ENCODE measurements around the gene UTP3. TPM values are rescaled to one million over a fixed set of nuclear protein-coding genes. Genes with fewer than 3 reads are reported as not detected.
"Not testable (repeated sequence)": the region's sequence is repeated elsewhere in the genome, so short reads cannot be mapped to it uniquely, and the experiment has no call there.

Gene UTP3
- polyA plus RNA-seq, 6 donors from 2014 or later, result 2.3 to 18.2 (median 13.6) TPM

- Mint-ChIP-seq H3K4me1 (peaks cover 35 to 53% (median 43%) of the 10 kb centered on the region in 3 donors), H3K36me3 (no peaks in the 10 kb centered on the region), H3K27me3 (no peaks in the 10 kb centered on the region), H3K9me3 (no peaks in the 10 kb centered on the region), H3K27ac (peak overlapping the region; percentile 80 to 100 (median 92)), H3K4me3 (peak overlapping the region; percentile 16 to 83 (median 52))
- DNase-seq (peak; percentile 53), ATAC-seq (ENCODE audit: low read depth in 2 of 2) (peak; percentile 92 to 93)
Observed at GRCh38 chr4:70713453-70714078, 25.2 kb downstream of the UTP3 start.

GRCh38 chr4:70714079-70714887 is 26.0 kb downstream of the UTP3 start:
- peak overlapping the region; percentile 63 to 100 (median 92) for H3K27ac Mint-ChIP-seq
- H3K36me3 Mint-ChIP-seq, result no peaks in the 10 kb centered on the region
- ATAC-seq (ENCODE audit: low read depth in 2 of 2) (no peak), DNase-seq (no peak)
- no peaks in the 10 kb centered on the region for H3K9me3 Mint-ChIP-seq
- peak overlapping the region in 5 of 8 donors; percentile 16 to 48 (median 31) for H3K4me3 Mint-ChIP-seq
- peaks cover 34 to 47% (median 43%) of the 10 kb centered on the region in 3 donors for H3K4me1 Mint-ChIP-seq
- H3K27me3 Mint-ChIP-seq, result no peaks in the 10 kb centered on the region

- Mint-ChIP-seq H3K9me3 (no peaks in the 10 kb centered on the region), H3K27ac (peak overlapping the region in 5 of 6 donors; percentile 39 to 82 (median 78)), H3K4me1 (peaks cover 31 to 45% (median 43%) of the 10 kb centered on the region in 3 donors), H3K36me3 (no peaks in the 10 kb centered on the region), H3K27me3 (no peaks in the 10 kb centered on the region), H3K4me3 (peak overlapping the region in 4 of 8 donors; percentile 7 to 40 (median 26))
- no peak for DNase-seq
- no peak for ATAC-seq (ENCODE audit: low read depth in 2 of 2)
Observed at GRCh38 chr4:70715097-70715496, 26.8 kb downstream of the UTP3 start.

- no peaks in the 10 kb centered on the region for H3K36me3 Mint-ChIP-seq
- ATAC-seq (ENCODE audit: low read depth in 2 of 2) (no peak), DNase-seq (no peak)
- peaks cover 16 to 22% (median 22%) of the 10 kb centered on the region in 3 donors for H3K4me1 Mint-ChIP-seq
- H3K9me3 Mint-ChIP-seq, result no peaks in the 10 kb centered on the region
- H3K27me3 Mint-ChIP-seq, result no peaks in the 10 kb centered on the region
- peak overlapping the region in 3 of 6 donors; percentile 17 to 66 (median 56) for H3K27ac Mint-ChIP-seq
- H3K4me3 Mint-ChIP-seq, result peak overlapping the region in 1 of 8 donors; percentile 12
Observed at GRCh38 chr4:70718811-70719604, 30.7 kb downstream of the UTP3 start.

- peak within 1 kb of the TSS in 1 of 6 donors; percentile 62 for H3K27ac Mint-ChIP-seq
- no peaks in the 10 kb centered on the region for H3K9me3 Mint-ChIP-seq
- H3K4me3 Mint-ChIP-seq, result no peak within 1 kb of the TSS
- no peak for ATAC-seq (ENCODE audit: low read depth in 2 of 2)
- H3K27me3 Mint-ChIP-seq, result no peaks in the 10 kb centered on the region
- no peaks in the 10 kb centered on the region for H3K36me3 Mint-ChIP-seq
- H3K4me1 Mint-ChIP-seq, result peaks cover 2 to 9% (median 6%) of the 10 kb centered on the region in 3 donors
- no peak for DNase-seq
Observed at GRCh38 chr4:70721747-70722146, 33.4 kb downstream of the UTP3 start, which contains the start of gene RUFY3. TSS of gene RUFY3 (plus strand) at chr4:70721964. CDS start at chr4:70722574, 610 bp downstream.

- Mint-ChIP-seq H3K9me3 (no peaks in the 10 kb centered on the region), H3K4me3 (no peak overlapping the region)
Observed at GRCh38 chr4:70722199-70722791, 34.0 kb downstream of the UTP3 start.

GRCh38 chr4:70724463-70724862 is 36.1 kb downstream of the UTP3 start:
- no peak overlapping the region for H3K27ac Mint-ChIP-seq

More at GRCh38 chr4:70722199-70722791, 34.0 kb downstream of the UTP3 start:
- H3K27ac Mint-ChIP-seq, result peak overlapping the region in 1 of 6 donors; percentile 62
- H3K36me3 Mint-ChIP-seq, result no peaks in the 10 kb centered on the region
- ATAC-seq (ENCODE audit: low read depth in 2 of 2), result no peak
- H3K27me3 Mint-ChIP-seq, result no peaks in the 10 kb centered on the region
- H3K4me1 Mint-ChIP-seq, result peaks cover 2 to 7% (median 3%) of the 10 kb centered on the region in 3 donors
- no peak for DNase-seq

GRCh38 chr4:70725633-70726032 is 37.3 kb downstream of the UTP3 start:
- H3K4me1 Mint-ChIP-seq, result peaks cover 0 to 5% (median 0%) of the 10 kb centered on the region in 3 donors
- H3K9me3 Mint-ChIP-seq, result no peaks in the 10 kb centered on the region
- no peaks in the 10 kb centered on the region for H3K36me3 Mint-ChIP-seq
- ATAC-seq (ENCODE audit: low read depth in 2 of 2) (no peak), DNase-seq (no peak)
- H3K27ac Mint-ChIP-seq, result peak overlapping the region in 2 of 6 donors; percentile 17 to 49
- H3K27me3 Mint-ChIP-seq, result no peaks in the 10 kb centered on the region
- no peak overlapping the region for H3K4me3 Mint-ChIP-seq

More at GRCh38 chr4:70724463-70724862, 36.1 kb downstream of the UTP3 start:
- Mint-ChIP-seq H3K27me3 (no peaks in the 10 kb centered on the region), H3K4me3 (no peak overlapping the region), H3K9me3 (no peaks in the 10 kb centered on the region), H3K36me3 (no peaks in the 10 kb centered on the region), H3K4me1 (peaks cover 0 to 5% (median 4%) of the 10 kb centered on the region in 3 donors)
- DNase-seq, result no peak
- no peak for ATAC-seq (ENCODE audit: low read depth in 2 of 2)

- not testable (repeated sequence) for H3K27ac Mint-ChIP-seq
Observed at GRCh38 chr4:70726515-70726914, 38.2 kb downstream of the UTP3 start.

GRCh38 chr4:70728091-70728490 is 39.8 kb downstream of the UTP3 start:
- ATAC-seq (ENCODE audit: low read depth in 2 of 2), result no peak
- no peak overlapping the region for H3K4me3 Mint-ChIP-seq

More at GRCh38 chr4:70726515-70726914, 38.2 kb downstream of the UTP3 start:
- not testable (repeated sequence) for H3K36me3 Mint-ChIP-seq; H3K27me3 Mint-ChIP-seq; H3K9me3 Mint-ChIP-seq; H3K4me1 Mint-ChIP-seq; ATAC-seq (ENCODE audit: low read depth in 2 of 2); DNase-seq; H3K4me3 Mint-ChIP-seq

GRCh38 chr4:70732878-70733277 is 44.5 kb downstream of the UTP3 start:
- Mint-ChIP-seq H3K27ac (peak overlapping the region in 5 of 6 donors; percentile 44 to 96 (median 79)), H3K4me1 (peaks cover 29 to 45% (median 41%) of the 10 kb centered on the region in 3 donors), H3K4me3 (peak overlapping the region in 2 of 8 donors; percentile 33 to 60)
- H3K27me3 Mint-ChIP-seq; ATAC-seq (ENCODE audit: low read depth in 2 of 2); H3K36me3 Mint-ChIP-seq; DNase-seq; H3K9me3 Mint-ChIP-seq: not testable (repeated sequence)

More at GRCh38 chr4:70728091-70728490, 39.8 kb downstream of the UTP3 start:
- peak overlapping the region in 1 of 6 donors; percentile 90 for H3K27ac Mint-ChIP-seq
- no peaks in the 10 kb centered on the region for H3K9me3 Mint-ChIP-seq
- H3K36me3 Mint-ChIP-seq, result no peaks in the 10 kb centered on the region
- no peak for DNase-seq
- peaks cover 6 to 11% (median 9%) of the 10 kb centered on the region in 3 donors for H3K4me1 Mint-ChIP-seq
- H3K27me3 Mint-ChIP-seq, result no peaks in the 10 kb centered on the region

- ATAC-seq (ENCODE audit: low read depth in 2 of 2), result peak; percentile 95 to 96
- Mint-ChIP-seq H3K27me3 (no peaks in the 10 kb centered on the region), H3K9me3 (no peaks in the 10 kb centered on the region), H3K36me3 (no peaks in the 10 kb centered on the region), H3K4me1 (peaks cover 29 to 46% (median 41%) of the 10 kb centered on the region in 3 donors), H3K27ac (peak overlapping the region; percentile 34 to 94 (median 79)), H3K4me3 (peak overlapping the region; percentile 70 to 91 (median 82))
- peak; percentile 75 for DNase-seq
Observed at GRCh38 chr4:70734168-70734954, 46.0 kb downstream of the UTP3 start.
